NT2/D1 (cell line): ENCODE results near the gene GIMAP7.
"Not testable (repeated sequence)": the region's sequence is repeated elsewhere in the genome, so short reads cannot be mapped to it uniquely, and the experiment has no call there.

Experiments used
- DNase-seq: peaks from one replicate; pipeline ENCODE4 v3.0.0-alpha.2; 2011; ENCODE audit warnings: low read depth, low spot score
- H3K27me3 ChIP-seq: 2 replicates; pipeline ENCODE4 v1.6.0; 2011; ENCODE audit warnings: mild to moderate bottlenecking; ENCODE audit not compliant: insufficient read length, insufficient read depth
- H3K36me3 ChIP-seq: 2 replicates; pipeline ENCODE4 v1.6.1; 2011; ENCODE audit warnings: mild to moderate bottlenecking, low read length, mixed read lengths; ENCODE audit not compliant: insufficient read depth, insufficient read length
- H3K4me1 ChIP-seq: 2 replicates; pipeline ENCODE4 v1.5.1; 2011; ENCODE audit not compliant: insufficient read depth, insufficient read length
- H3K4me3 ChIP-seq: 2 replicates; pipeline ENCODE4 v1.5.1; 2011; ENCODE audit warnings: low read depth; ENCODE audit not compliant: insufficient read length
- H3K9ac ChIP-seq: 2 replicates; pipeline ENCODE4 v1.6.0; 2011; ENCODE audit warnings: low read depth; ENCODE audit not compliant: insufficient read length
- H3K9me3 ChIP-seq: 2 replicates; pipeline ENCODE4 v1.5.1; 2011; ENCODE audit warnings: mild to moderate bottlenecking, low read length; ENCODE audit not compliant: insufficient read depth
- SUZ12 ChIP-seq: IDR thresholded peaks from 2 replicates; pipeline ENCODE4 v1.6.1; 2011; ENCODE audit not compliant: insufficient read length, insufficient read depth; ENCODE audit errors: extremely low read depth
- YY1 ChIP-seq: IDR thresholded peaks from 2 replicates; pipeline ENCODE4 v1.6.1; 2011; ENCODE audit not compliant: insufficient read length, insufficient read depth
- ZNF274 ChIP-seq: IDR thresholded peaks from 2 replicates; pipeline ENCODE4 v1.6.1; 2011; ENCODE audit warnings: mild to moderate bottlenecking, low read depth, low read length

The GIMAP7 gene

DNA sequence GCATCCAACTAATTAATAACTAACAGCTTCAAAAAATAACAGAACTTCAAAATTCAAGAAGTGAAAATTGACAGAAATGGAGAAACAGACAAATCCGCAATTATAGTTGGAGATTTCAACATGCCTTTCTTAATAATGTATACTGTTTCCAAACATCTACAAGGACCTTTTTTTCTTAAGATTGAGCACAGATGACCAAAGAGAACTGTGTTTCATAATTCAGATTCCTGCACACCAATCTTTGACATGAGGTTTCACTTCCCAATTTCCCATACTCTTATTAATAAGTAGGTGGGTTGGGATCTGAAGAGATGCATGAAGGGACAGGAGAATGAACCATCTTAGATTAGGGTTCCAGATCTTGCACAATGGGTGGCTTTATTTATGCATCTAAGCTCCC, 24.9 kb upstream of the GIMAP7 start:
- H3K36me3 ChIP-seq: no peaks in the 10 kb centered on the region
- no peak overlapping the region for H3K4me3 ChIP-seq
- no peaks in the 10 kb centered on the region for H3K4me1 ChIP-seq
- no peaks in the 10 kb centered on the region for H3K27me3 ChIP-seq
- TF ChIP-seq SUZ12 (no peak), YY1 (no peak), ZNF274 (no peak)
- no peak overlapping the region for H3K9ac ChIP-seq
- H3K9me3 ChIP-seq: no peaks in the 10 kb centered on the region
- DNase-seq: no peak

DNA sequence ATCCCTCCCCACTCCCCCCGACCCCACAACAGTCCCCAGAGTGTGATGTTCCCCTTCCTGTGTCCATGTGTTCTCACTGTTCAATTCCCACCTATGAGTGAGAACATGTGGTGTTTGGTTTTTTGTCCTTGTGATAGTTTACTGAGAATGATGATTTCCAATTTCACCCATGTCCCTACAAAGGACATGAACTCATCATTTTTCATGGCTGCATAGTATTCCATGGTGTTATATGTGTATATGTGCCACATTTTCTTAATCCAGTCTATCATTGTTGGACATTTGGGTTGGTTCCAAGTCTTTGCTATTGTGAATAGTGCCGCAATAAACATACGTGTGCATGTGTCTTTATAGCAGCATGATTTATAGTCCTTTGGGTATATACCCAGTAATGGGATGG, 21.2 kb upstream of the GIMAP7 start:
- not testable (repeated sequence) for H3K4me1 ChIP-seq, H3K9me3 ChIP-seq, DNase-seq, H3K27me3 ChIP-seq, H3K9ac ChIP-seq, H3K36me3 ChIP-seq, H3K4me3 ChIP-seq

DNA sequence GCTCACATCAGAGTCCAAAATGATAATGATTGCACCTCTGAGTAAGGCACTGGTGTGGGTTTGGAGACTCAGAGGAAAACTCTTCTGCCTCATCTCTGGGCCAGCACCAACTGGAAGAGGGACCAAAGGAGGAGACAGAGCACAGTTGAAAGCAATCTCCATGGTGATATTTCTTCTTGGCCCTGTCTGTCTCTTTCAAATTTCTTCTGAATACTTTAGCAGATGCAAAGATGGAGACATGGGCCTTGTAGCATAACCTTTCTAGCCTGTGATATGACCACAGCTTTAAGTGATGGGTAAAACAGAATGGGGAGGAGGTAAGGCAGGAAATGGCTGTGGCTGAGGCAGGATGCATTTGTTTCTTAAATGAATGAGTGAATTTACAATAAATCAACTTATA, 12.2 kb upstream of the GIMAP7 start:
- Histone ChIP-seq H3K27me3 (no peaks in the 10 kb centered on the region), H3K9ac (no peak overlapping the region), H3K9me3 (no peaks in the 10 kb centered on the region), H3K4me1 (no peaks in the 10 kb centered on the region), H3K36me3 (no peaks in the 10 kb centered on the region), H3K4me3 (no peak overlapping the region)
- no peak for DNase-seq
- TF ChIP-seq YY1 (no peak), SUZ12 (no peak), ZNF274 (no peak)

DNA sequence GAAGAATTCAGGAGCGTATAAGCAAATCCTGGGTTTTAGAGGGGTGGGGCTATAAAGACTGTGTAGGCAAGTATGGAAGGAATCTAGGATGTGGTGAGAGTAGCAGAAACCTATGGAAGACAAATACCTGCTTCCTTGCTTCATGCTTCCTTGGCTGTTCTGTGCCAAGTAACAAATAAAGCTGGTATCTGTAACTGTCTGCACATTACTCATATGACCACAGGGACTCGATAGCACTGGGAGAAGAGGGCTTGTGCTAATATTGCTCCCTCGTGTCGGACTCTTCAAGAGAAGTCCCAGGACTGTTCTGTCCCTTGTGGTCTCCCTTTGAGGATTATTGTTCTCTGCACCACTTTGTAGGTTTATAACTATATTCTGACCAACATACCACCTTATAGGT, 11.5 kb upstream of the GIMAP7 start:
- H3K4me3 ChIP-seq: no peak overlapping the region
- no peaks in the 10 kb centered on the region for H3K27me3 ChIP-seq
- H3K9ac ChIP-seq: no peak overlapping the region
- TF ChIP-seq YY1 (no peak), SUZ12 (no peak), ZNF274 (no peak)
- no peak for DNase-seq
- no peaks in the 10 kb centered on the region for H3K4me1 ChIP-seq
- H3K9me3 ChIP-seq: no peaks in the 10 kb centered on the region
- no peaks in the 10 kb centered on the region for H3K36me3 ChIP-seq

DNA sequence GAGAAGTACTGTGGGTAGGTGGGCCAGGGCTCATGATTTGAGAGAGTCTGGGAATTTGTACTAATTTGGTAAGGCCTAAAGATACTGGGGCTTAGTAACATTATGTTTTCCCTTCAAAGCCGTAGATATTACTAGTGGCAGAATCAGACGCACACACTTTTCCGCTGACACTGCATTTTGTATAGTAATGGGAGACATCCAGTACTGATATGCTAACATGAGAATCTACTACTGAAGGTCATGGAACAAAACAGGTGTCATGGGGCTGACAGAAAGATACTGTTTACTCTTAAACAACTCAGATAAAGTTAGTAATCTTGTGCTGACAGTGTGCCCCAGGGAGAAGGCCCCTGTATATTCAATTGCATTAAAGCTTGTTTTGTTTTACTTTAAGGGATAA, 11.1 kb upstream of the GIMAP7 start:
- H3K9me3 ChIP-seq: no peaks in the 10 kb centered on the region
- H3K9ac ChIP-seq: no peak overlapping the region
- no peaks in the 10 kb centered on the region for H3K4me1 ChIP-seq
- TF ChIP-seq SUZ12 (no peak), YY1 (no peak), ZNF274 (no peak)
- DNase-seq: no peak
- no peaks in the 10 kb centered on the region for H3K36me3 ChIP-seq
- H3K4me3 ChIP-seq: no peak overlapping the region
- no peaks in the 10 kb centered on the region for H3K27me3 ChIP-seq

DNA sequence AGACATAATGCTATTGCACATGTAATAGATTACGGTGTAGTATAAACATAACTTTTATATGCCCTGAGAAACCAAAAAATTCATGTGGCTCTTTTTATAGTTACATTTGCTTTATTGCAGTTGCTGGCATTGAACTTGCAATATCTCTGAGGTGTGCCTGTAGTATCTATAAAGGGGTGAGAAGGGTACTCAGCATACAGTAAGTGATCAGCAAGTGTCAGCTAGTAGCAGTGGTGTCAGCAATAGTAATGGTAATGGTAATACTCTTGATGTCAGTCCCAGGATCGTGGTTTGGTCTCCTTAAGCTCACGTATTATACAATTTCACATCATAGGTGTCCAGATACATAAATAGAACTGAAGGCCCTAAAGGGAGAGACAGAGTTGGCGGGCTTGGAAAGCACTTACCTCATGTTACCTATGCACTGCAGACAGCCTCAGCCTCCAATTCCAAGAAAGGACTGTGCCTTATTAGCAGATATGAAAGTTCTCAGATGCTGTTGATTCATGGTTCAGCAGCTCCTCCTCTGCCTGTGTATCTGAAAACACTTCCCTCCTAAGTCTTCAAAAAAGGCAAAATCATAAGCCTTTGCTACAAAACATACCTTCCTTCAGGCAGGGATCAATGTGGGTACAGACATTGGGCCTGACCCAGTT, 6.6 kb upstream of the GIMAP7 start:
- Histone ChIP-seq H3K4me3 (no peak overlapping the region), H3K9ac (no peak overlapping the region), H3K4me1 (no peaks in the 10 kb centered on the region), H3K27me3 (no peaks in the 10 kb centered on the region), H3K36me3 (no peaks in the 10 kb centered on the region), H3K9me3 (no peaks in the 10 kb centered on the region)
- TF ChIP-seq YY1 (no peak), ZNF274 (no peak), SUZ12 (no peak)
- DNase-seq: no peak

DNA sequence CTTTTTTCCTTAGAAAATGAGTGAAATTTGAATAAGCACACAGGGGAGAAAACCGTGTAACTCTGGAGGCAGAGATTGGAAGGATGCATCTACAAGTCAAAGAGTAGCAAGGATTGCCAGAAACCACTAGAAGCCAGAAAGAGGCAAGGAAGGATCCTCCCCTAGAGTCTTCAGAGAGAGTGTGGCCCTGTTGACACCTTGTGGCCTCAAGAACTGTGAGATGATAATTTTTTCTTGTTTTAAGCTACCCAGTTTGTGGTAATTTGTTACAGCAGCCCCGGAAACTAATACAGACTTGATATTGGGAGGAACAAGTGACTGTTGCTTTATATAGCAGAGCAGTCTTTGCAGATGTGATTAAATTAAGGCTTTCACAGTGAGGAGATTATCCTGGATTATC, 3.6 kb upstream of the GIMAP7 start:
- no peak overlapping the region for H3K4me3 ChIP-seq
- TF ChIP-seq SUZ12 (no peak), YY1 (no peak)
- DNase-seq: no peak

DNA sequence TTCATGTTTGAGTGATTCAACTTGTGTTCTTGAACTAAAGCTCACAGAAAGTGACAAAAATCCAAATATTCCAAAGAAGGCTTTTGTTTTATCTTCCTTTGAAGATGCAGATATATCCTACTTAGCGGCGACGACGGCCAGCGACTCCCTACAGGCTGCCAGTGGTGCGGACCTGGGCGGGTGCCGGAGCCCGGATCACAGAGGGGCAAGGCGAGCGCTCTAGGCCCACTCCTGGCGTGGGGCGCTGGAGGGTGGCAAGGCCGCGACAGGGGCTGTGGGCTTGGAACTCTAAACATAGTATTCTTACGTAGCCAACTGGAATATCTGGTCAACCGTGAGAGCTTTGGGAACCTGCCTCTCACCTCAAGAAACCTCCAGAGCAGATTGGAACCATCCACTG, 914 bp upstream of the GIMAP7 start:
- H3K9ac ChIP-seq: no peak overlapping the region
- no peak overlapping the region for H3K4me3 ChIP-seq
- no peaks in the 10 kb centered on the region for H3K36me3 ChIP-seq
- H3K4me1 ChIP-seq: no peaks in the 10 kb centered on the region
- DNase-seq: no peak
- no peak for TF ChIP-seq YY1
- TF ChIP-seq ZNF274: no peak
- TF ChIP-seq SUZ12: no peak
- no peaks in the 10 kb centered on the region for H3K27me3 ChIP-seq
- no peaks in the 10 kb centered on the region for H3K9me3 ChIP-seq

More for the DNA sequence above, 3.6 kb upstream of the GIMAP7 start:
- Histone ChIP-seq H3K4me1 (no peaks in the 10 kb centered on the region), H3K9me3 (no peaks in the 10 kb centered on the region), H3K27me3 (no peaks in the 10 kb centered on the region), H3K9ac (no peak overlapping the region), H3K36me3 (no peaks in the 10 kb centered on the region)
